Esophagus squamous epithelium (tissue), 4 donors: Measurements from ENCODE around the gene USP2.

Experiments used
- CTCF ChIP-seq, 6 experiments: fragments of 450-650 bp in 4 of 6; fragments of 200-600 bp in 2 of 6; sonication (generic) in 2 of 6; IDR thresholded peaks; one replicate each; pipeline ENCODE4 v1.5.1; 2016 to 2019; ENCODE audit warnings: antibody characterized with exemption in 6 of 6, mild to moderate bottlenecking in 4 of 6, moderate library complexity in 4 of 6
- POLR2A ChIP-seq, 4 donors: fragments of 450-650 bp; IDR thresholded peaks; one replicate each; pipeline ENCODE4 v1.6.1; 2017; ENCODE audit warnings: antibody characterized with exemption in 4 of 4, mild to moderate bottlenecking in 4 of 4, moderate library complexity in 3 of 4

DNA sequence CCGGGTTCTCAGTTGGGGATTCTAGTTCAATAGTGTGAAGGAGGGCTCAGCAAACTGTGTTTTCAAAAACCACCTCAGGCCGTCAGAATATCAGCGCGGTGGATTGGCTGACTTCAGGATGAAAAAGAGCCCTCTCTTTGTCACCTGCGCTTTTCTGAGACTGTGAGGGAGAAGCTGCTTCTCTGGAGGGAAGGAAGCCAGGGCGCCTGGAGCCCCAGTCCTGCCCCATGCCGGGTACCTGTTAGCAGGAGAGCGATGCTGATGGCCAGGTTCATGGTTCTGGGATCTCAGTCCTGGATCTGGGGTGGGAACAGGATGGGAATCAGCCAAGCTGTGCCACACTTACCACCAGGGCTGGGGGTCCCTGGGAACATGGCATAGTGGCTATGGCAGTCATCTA is 39.1 kb upstream of the USP2 start:
- TF ChIP-seq CTCF (IDR thresholded peaks at IDR 0.05) (no peak), POLR2A (IDR thresholded peaks at IDR 0.05) (no peak)
